Activated gamma-delta T cell treated with Interleukin-2 at 50 U/mL for 16 hours (primary cell): ENCODE measurements around the gene TMED5.

Experiments
- DNase-seq: peaks from one replicate; pipeline ENCODE4 v3.0.0-alpha.2; 2020

Gene TMED5

GRCh38 chr1:93113127-93113526 lies 67.1 kb downstream of the TMED5 start:
- DNase-seq = no peak

- no peak for DNase-seq
Measured at GRCh38 chr1:93111561-93111960, 68.7 kb downstream of the TMED5 start.

GRCh38 chr1:93111065-93111464 lies 69.1 kb downstream of the TMED5 start:
- DNase-seq = no peak

GRCh38 chr1:93109578-93109977 lies 70.6 kb downstream of the TMED5 start:
- DNase-seq = no peak

GRCh38 chr1:93108335-93108734 lies 71.9 kb downstream of the TMED5 start:
- DNase-seq = no peak

GRCh38 chr1:93107395-93107794 lies 72.8 kb downstream of the TMED5 start:
- DNase-seq = no peak

GRCh38 chr1:93106226-93106625 lies 74.0 kb downstream of the TMED5 start:
- no peak for DNase-seq

GRCh38 chr1:93102142-93102541 lies 78.1 kb downstream of the TMED5 start:
- no peak for DNase-seq
